H1 (cell line): Measurements from ENCODE around the gene SLC27A2. TPM values are rescaled to one million over a fixed set of nuclear protein-coding genes. Genes with fewer than 3 reads are reported as not detected.

ENCODE experiments used
- CTCF ChIA-PET: fragments of 300-600 bp; sonication (Branson Sonifier 250); formaldehyde crosslinking; loops from one replicate; lab custom pipeline; 2021; ENCODE audit not compliant: partially characterized antibody; lab: Charles Lee
- POLR2A ChIA-PET: fragments of 300-600 bp; sonication (Branson Sonifier 250); formaldehyde crosslinking; loops from one replicate; lab custom pipeline; 2021; ENCODE audit warnings: inconsistent platforms; ENCODE audit not compliant: partially characterized antibody; lab: Charles Lee
- DNase-seq, 2 experiments: peaks; one replicate each; pipeline versions ENCODE4 v3.0.0 to v3.0.0-alpha.2; 2010 to 2022; ENCODE audit warnings: low spot score in 2 of 2, low read depth in 1 of 2, mixed read lengths in 1 of 2
- FAIRE-seq: peaks from 2 replicates; lab custom pipeline; 2011; peaks lifted over from hg19 to GRCh38; lab: Jason Lieb, UNC
- H2AFZ ChIP-seq: 2 replicates; pipeline ENCODE4 v1.8.1; 2012; ENCODE audit warnings: low read length, inconsistent platforms
- H2AK5ac ChIP-seq: 2 replicates; pipeline ENCODE4 v1.6.1; 2013; ENCODE audit warnings: low read depth, low read length
- H2BK120ac ChIP-seq: replicated peaks from 2 replicates; pipeline ENCODE3; 2013; ENCODE audit warnings: low read depth, low read length, inconsistent platforms
- H2BK12ac ChIP-seq: 2 replicates; pipeline ENCODE4 v1.6.1; 2013; ENCODE audit warnings: low read depth, low read length
- H2BK15ac ChIP-seq: 2 replicates; pipeline ENCODE4 v1.6.1; 2013; ENCODE audit warnings: low read length
- H2BK20ac ChIP-seq: 2 replicates; pipeline ENCODE4 v1.6.1; 2013; ENCODE audit warnings: low read length
- H2BK5ac ChIP-seq: 2 replicates; pipeline ENCODE4 v1.6.1; 2013; ENCODE audit warnings: low read depth, low read length
- H3K14ac ChIP-seq: 2 replicates; pipeline ENCODE4 v1.6.1; 2013; ENCODE audit warnings: inconsistent platforms; ENCODE audit not compliant: insufficient read length
- H3K18ac ChIP-seq: 2 replicates; pipeline ENCODE4 v1.6.1; 2013; ENCODE audit warnings: low read length; ENCODE audit errors: extremely low read depth
- H3K23ac ChIP-seq: 2 replicates; pipeline ENCODE4 v1.6.1; 2013; ENCODE audit warnings: inconsistent platforms; ENCODE audit not compliant: insufficient read length
- H3K23me2 ChIP-seq: 2 replicates; pipeline ENCODE4 v1.6.1; 2013; ENCODE audit warnings: low read depth, low read length
- H3K27ac ChIP-seq: 2 replicates; pipeline ENCODE4 v1.6.1; 2011; ENCODE audit warnings: low read depth, low read length, inconsistent platforms
- H3K27me3 ChIP-seq, 4 experiments: replicated peaks in 1 of 4; 1 replicate in 1 of 4; 2 replicates in 3 of 4; pipeline versions ENCODE4 v1.6.1 to v1.8.1; 2011 to 2013; ENCODE audit warnings: low read length in 3 of 4, mild to moderate bottlenecking in 3 of 4, inconsistent platforms in 2 of 4, mixed read lengths in 2 of 4, moderate library complexity in 1 of 4; ENCODE audit not compliant: control insufficient read depth in 3 of 4, insufficient read depth in 3 of 4; ENCODE audit errors: extremely low read depth in 1 of 4
- H3K36me3 ChIP-seq, 4 experiments: 2 replicates each; pipeline versions ENCODE4 v1.6.1 to v1.8.1; 2011 to 2013; ENCODE audit warnings: mild to moderate bottlenecking in 4 of 4, low read length in 3 of 4, moderate library complexity in 2 of 4, control low read depth in 1 of 4, inconsistent platforms in 1 of 4; ENCODE audit not compliant: insufficient read depth in 4 of 4, control insufficient read depth in 2 of 4
- H3K4ac ChIP-seq: replicated peaks from 2 replicates; pipeline ENCODE3; 2013; ENCODE audit warnings: low read length, low read depth, mixed read lengths, inconsistent platforms; ENCODE audit not compliant: insufficient read length
- H3K4me1 ChIP-seq, 4 experiments: replicated peaks in 1 of 4; 1 replicate in 1 of 4; 2 replicates in 3 of 4; pipeline versions ENCODE4 v1.6.1 to v1.8.1; 2011 to 2013; ENCODE audit warnings: low read length in 3 of 4, inconsistent platforms in 2 of 4, mixed read lengths in 1 of 4; ENCODE audit not compliant: insufficient read depth in 4 of 4, control insufficient read depth in 3 of 4
- H3K4me2 ChIP-seq, 2 experiments: 2 replicates each; pipeline versions ENCODE4 v1.6.1 to v1.8.1; 2011 to 2013; ENCODE audit warnings: low read depth in 2 of 2, low read length in 2 of 2, control low read depth in 1 of 2, inconsistent platforms in 1 of 2, mild to moderate bottlenecking in 1 of 2; ENCODE audit not compliant: insufficient read depth in 1 of 2
- H3K4me3 ChIP-seq, 4 experiments: fragments of 200-600, 300-600 bp in 1 of 4; sonication (generic), shearing (Covaris generic), sonication (Bioruptor Twin) in 1 of 4; 2 replicates each; pipeline versions ENCODE4 v1.5.1 to v1.8.1; 2011 to 2016; ENCODE audit warnings: low read length in 4 of 4, low read depth in 3 of 4, control low read depth in 2 of 4, inconsistent platforms in 2 of 4, mild to moderate bottlenecking in 2 of 4, mixed read lengths in 1 of 4, moderate library complexity in 1 of 4; ENCODE audit not compliant: insufficient read depth in 2 of 4; ENCODE audit errors: extremely low read depth in 1 of 4
- H3K56ac ChIP-seq: replicated peaks from 2 replicates; pipeline ENCODE3; 2013; ENCODE audit warnings: low read depth, mild to moderate bottlenecking, mixed read lengths, low read length, inconsistent platforms; ENCODE audit not compliant: insufficient read length
- H3K79me1 ChIP-seq: 2 replicates; pipeline ENCODE4 v1.6.1; 2013; ENCODE audit warnings: low read depth, low read length, control low read depth
- H3K79me2 ChIP-seq, 2 experiments: 2 replicates each; pipeline versions ENCODE4 v1.6.1 to v1.8.1; 2012 to 2013; ENCODE audit warnings: low read length in 2 of 2, mild to moderate bottlenecking in 2 of 2, inconsistent platforms in 1 of 2; ENCODE audit not compliant: insufficient read depth in 2 of 2, control insufficient read depth in 1 of 2
- H3K9ac ChIP-seq, 4 experiments: replicated peaks in 1 of 4; 1 replicate in 1 of 4; 2 replicates in 3 of 4; pipeline versions ENCODE4 v1.6.1 to v1.8.1; 2011 to 2013; ENCODE audit warnings: low read depth in 3 of 4, low read length in 3 of 4, control low read depth in 2 of 4, mild to moderate bottlenecking in 2 of 4, moderate library complexity in 2 of 4, inconsistent platforms in 1 of 4; ENCODE audit errors: extremely low read depth in 1 of 4
- H3K9me3 ChIP-seq, 2 experiments: 2 replicates each; pipeline versions ENCODE4 v1.6.1 to v1.8.1; 2012 to 2013; ENCODE audit warnings: mild to moderate bottlenecking in 2 of 2, moderate library complexity in 2 of 2, control low read depth in 1 of 2, inconsistent platforms in 1 of 2, low read depth in 1 of 2, low read length in 1 of 2, mixed read lengths in 1 of 2; ENCODE audit not compliant: insufficient read depth in 2 of 2
- H4K20me1 ChIP-seq, 2 experiments: replicated peaks in 1 of 2; 2 replicates each; pipeline versions ENCODE3 to v1.8.1; 2011 to 2013; ENCODE audit warnings: inconsistent platforms in 2 of 2, low read length in 2 of 2, mild to moderate bottlenecking in 1 of 2; ENCODE audit not compliant: insufficient read depth in 2 of 2, control insufficient read depth in 1 of 2
- H4K5ac ChIP-seq: 2 replicates; pipeline ENCODE4 v1.6.1; 2013; ENCODE audit warnings: low read length, low read depth, mixed read lengths, inconsistent platforms; ENCODE audit not compliant: insufficient read length
- H4K8ac ChIP-seq: 2 replicates; pipeline ENCODE4 v1.8.0; 2013; ENCODE audit warnings: mild to moderate bottlenecking, moderate library complexity, low read length, inconsistent platforms; ENCODE audit not compliant: insufficient read depth; ENCODE audit errors: extremely low read depth
- H4K91ac ChIP-seq: replicated peaks from 2 replicates; pipeline ENCODE3; 2013; ENCODE audit warnings: low read length, mixed read lengths, inconsistent platforms; ENCODE audit not compliant: insufficient read length
- CREB1 ChIP-seq: IDR thresholded peaks from 2 replicates; pipeline ENCODE4 v1.6.1; 2012; ENCODE audit warnings: inconsistent platforms
- CTBP2 ChIP-seq: IDR thresholded peaks from 2 replicates; pipeline ENCODE4 v1.7.0; 2011; ENCODE audit warnings: borderline replicate concordance, mild to moderate bottlenecking, moderate library complexity, mixed read lengths, low read length; ENCODE audit not compliant: insufficient read depth, insufficient read length
- PHF8 ChIP-seq: fragments of 200-600 bp; sonication (generic); conservative IDR thresholded peaks from 2 replicates; pipeline ENCODE4 v1.7.1; 2012; ENCODE audit warnings: low read depth, mild to moderate bottlenecking, inconsistent platforms, low read length, moderate library complexity
- POLR2A ChIP-seq, 2 experiments: IDR thresholded peaks; 1 replicate in 1 of 2; 2 replicates in 1 of 2; pipeline ENCODE4 v1.6.1; 2011; ENCODE audit warnings: low read depth in 2 of 2, low read length in 2 of 2, mild to moderate bottlenecking in 2 of 2; ENCODE audit errors: control extremely low read depth in 1 of 2
- POU5F1 ChIP-seq: IDR thresholded peaks from 2 replicates; pipeline ENCODE4 v1.6.1; 2011; ENCODE audit warnings: low read depth, mild to moderate bottlenecking, low read length, moderate library complexity
- SIX5 ChIP-seq: IDR thresholded peaks from 2 replicates; pipeline ENCODE4 v1.6.1; 2011; ENCODE audit warnings: mild to moderate bottlenecking, low read depth, low read length
- SP1 ChIP-seq: IDR thresholded peaks from 2 replicates; pipeline ENCODE4 v1.6.1; 2011; ENCODE audit warnings: low read depth, low read length
- SRF ChIP-seq: IDR thresholded peaks from 2 replicates; pipeline ENCODE4 v1.6.1; 2011; ENCODE audit warnings: mild to moderate bottlenecking, low read depth, low read length, moderate library complexity
- ZNF274 ChIP-seq: IDR thresholded peaks from 2 replicates; pipeline ENCODE4 v1.7.0; 2012; ENCODE audit warnings: low read length, borderline replicate concordance; ENCODE audit errors: extremely low read depth
- WGBS, 2 experiments: shearing (Covaris generic) in 1 of 2; methylation state at CpG; one replicate each; pipeline versions ENCODE4 v1.1.6 to v1.1.7; 2013 to 2015; ENCODE audit warnings: low lambda C conversion rate in 2 of 2, mixed read lengths in 2 of 2, inconsistent platforms in 1 of 2, low coverage in 1 of 2, missing lambda C conversion rate in 1 of 2; ENCODE audit not compliant: insufficient replicate concordance in 2 of 2, insufficient coverage in 1 of 2, insufficient read length in 1 of 2; ENCODE audit errors: extremely low coverage in 1 of 2, missing lambda C conversion rate in 1 of 2; 5-methylcytosine and 5-hydroxymethylcytosine counted together
- polyA plus RNA-seq, 7 experiments: library from polyadenylated mRNA; depleted of rRNA in 3 of 7; stranded (reverse) in 5 of 7; unstranded in 2 of 7; fragments of >200 nt in 5 of 7; fragments of 200-250 nt in 2 of 7; gene quantifications; 1 replicate in 5 of 7; 2 replicates in 1 of 7; 4 replicates in 1 of 7; pipeline versions ENCODE4 v1.2.1 to v1.2.3, GENCODE V29; 2011 to 2013; ENCODE audit warnings: missing spikeins in 2 of 7, mixed read lengths in 2 of 7
- total RNA-seq: library from RNA; stranded (reverse); fragmentation: NEBNext Ultra II Directional; extraction: Animal tissue kit (Norgen Biotek cat#: 25700); gene quantifications from 2 replicates; pipeline ENCODE4 v1.2.1, GENCODE V29; 2021

SLC27A2 gene
- total and polyA plus RNA-seq, 2 of the 8 experiments (the other 6 are each of a cell fraction or from before 2014, with no cell fraction given) = 5.6 to 5.8 TPM

- Histone ChIP-seq H3K9me3 (no peaks in the 10 kb centered on the region), H4K91ac (no peak overlapping the region), H3K23me2 (no peaks in the 10 kb centered on the region), H3K79me1 (no peaks in the 10 kb centered on the region), H2BK20ac (no peak overlapping the region), H4K5ac (no peak overlapping the region), H3K56ac (no peak overlapping the region), H3K4me1 (no peaks in the 10 kb centered on the region), H2BK120ac (no peak overlapping the region), H3K4me2 (no peak overlapping the region), H2AFZ (no peak overlapping the region), H3K14ac (no peak overlapping the region), H3K79me2 (no peaks in the 10 kb centered on the region), H2AK5ac (no peak overlapping the region), H4K20me1 (no peaks in the 10 kb centered on the region), H3K4ac (no peak overlapping the region), H3K27me3 (no peaks in the 10 kb centered on the region), H3K9ac (no peak overlapping the region), H2BK5ac (no peak overlapping the region), H3K36me3 (no peaks in the 10 kb centered on the region; a peak in 1 of 8 replicates), H4K8ac (no peak overlapping the region), H2BK12ac (no peak overlapping the region), H3K18ac (no peak overlapping the region), H3K27ac (no peak overlapping the region), H3K23ac (no peak overlapping the region), H3K4me3 (no peak overlapping the region), H2BK15ac (no peak overlapping the region)
- TF ChIP-seq SIX5 = no peak
- no peak for TF ChIP-seq POU5F1
- no peak for TF ChIP-seq SP1
- no peak for TF ChIP-seq POLR2A (IDR thresholded peaks at IDR 0.05; ENCODE audit: control extremely low read depth in 1 of 2, low read depth in 2 of 2, low read length in 2 of 2)
- TF ChIP-seq SRF = no peak
- TF ChIP-seq ZNF274 = no peak
- TF ChIP-seq CTBP2 = no peak
- no peak for TF ChIP-seq PHF8
- no peak for TF ChIP-seq CREB1
- 86% methylated on average over 2 of the region's 2 CpGs; no CpG with 5 or more reads in 1 of the 2 experiments for WGBS, 2 experiments
- POLR2A ChIA-PET = interaction anchor here (0.7 kb wide), 1 partner anchor 44 kb away, joined by 3 read pairs; no protein-coding TSS in a partner anchor
- CTCF ChIA-PET = interaction anchor here (1.1 to 1.6 kb wide), 4 partner anchors 8 to 178 kb away, joined by 3 to 4 read pairs (median 4); no protein-coding TSS in a partner anchor
- no peak for FAIRE-seq
- no peak for DNase-seq
Measured at GRCh38 chr15:50232791-50233190, 50.8 kb downstream of the SLC27A2 start.
